Stimulated activated CD4-positive, alpha-beta T cell treated with anti-CD3 and anti-CD28 coated beads, Interleukin-1b, Interleukin-23, amount 100 ng/mL, for 48 hours (primary cell): ENCODE data around the gene ASTN2.

Experiments
- DNase-seq: peaks from one replicate; pipeline ENCODE4 v3.0.0-alpha.2; 2020

Gene ASTN2

GRCh38 chr9:116686693-116687073 is 728.2 kb downstream of the ASTN2 start:
- DNase-seq: no peak

GRCh38 chr9:116686135-116686534 is 728.7 kb downstream of the ASTN2 start:
- DNase-seq: no peak

- no peak for DNase-seq
Measured at GRCh38 chr9:116685166-116685565, 729.7 kb downstream of the ASTN2 start.

GRCh38 chr9:116683535-116683934 is 731.3 kb downstream of the ASTN2 start:
- no peak for DNase-seq

- no peak for DNase-seq
Measured at GRCh38 chr9:116674210-116674980, 740.5 kb downstream of the ASTN2 start.

- DNase-seq: no peak
Measured at GRCh38 chr9:116673375-116673774, 741.5 kb downstream of the ASTN2 start.

- DNase-seq: no peak
Measured at GRCh38 chr9:116671605-116672004, 743.3 kb downstream of the ASTN2 start.

- DNase-seq: no peak
Measured at GRCh38 chr9:116668970-116669695, 745.7 kb downstream of the ASTN2 start.

- DNase-seq: no peak
Measured at GRCh38 chr9:116663581-116663980, 751.3 kb downstream of the ASTN2 start.

GRCh38 chr9:116662646-116663310 is 752.1 kb downstream of the ASTN2 start:
- DNase-seq: no peak

- DNase-seq: no peak
Measured at GRCh38 chr9:116661037-116661954, 753.6 kb downstream of the ASTN2 start.

- no peak for DNase-seq
Measured at GRCh38 chr9:116658265-116658664, 756.6 kb downstream of the ASTN2 start.

GRCh38 chr9:116656977-116657376 is 757.9 kb downstream of the ASTN2 start:
- no peak for DNase-seq

- no peak for DNase-seq
Measured at GRCh38 chr9:116656501-116656971, 758.3 kb downstream of the ASTN2 start.

GRCh38 chr9:116654059-116654355 is 760.9 kb downstream of the ASTN2 start:
- no peak for DNase-seq

- no peak for DNase-seq
Measured at GRCh38 chr9:116653348-116654058, 761.4 kb downstream of the ASTN2 start.

GRCh38 chr9:116647515-116647809 is 767.4 kb downstream of the ASTN2 start:
- no peak for DNase-seq

GRCh38 chr9:116646661-116647514 is 768.0 kb downstream of the ASTN2 start:
- no peak for DNase-seq

- no peak for DNase-seq
Measured at GRCh38 chr9:116644091-116644688, 770.7 kb downstream of the ASTN2 start.

- DNase-seq: no peak
Measured at GRCh38 chr9:116643691-116644090, 771.2 kb downstream of the ASTN2 start.
